Thoracic aorta (tissue), 2 donors: ENCODE measurements around the gene CLEC4A. TPM values are rescaled to one million over a fixed set of nuclear protein-coding genes. Genes with fewer than 3 reads are reported as not detected.

Experiments
- ATAC-seq: fragments of 150-250 bp; one replicate; pipeline ENCODE4 v1.8.0; 2017; ENCODE audit warnings: low read depth; ENCODE audit not compliant: insufficient number of reproducible peaks, low FRiP score
- DNase-seq: peaks from one replicate; pipeline ENCODE4 v3.0.0-alpha.2; 2020; ENCODE audit warnings: low spot score
- H3K27ac ChIP-seq, 2 donors: fragments of 200-600 bp; sonication (generic); 1 replicate in 1 of 2; 2 replicates in 1 of 2; pipeline ENCODE4 v1.5.1; 2016; ENCODE audit warnings: mild to moderate bottlenecking in 2 of 2, moderate library complexity in 2 of 2
- H3K27me3 ChIP-seq: fragments of 200-600 bp; sonication (generic); replicated peaks from 2 replicates; pipeline ENCODE4 v1.6.0; 2016; ENCODE audit warnings: mild to moderate bottlenecking; ENCODE audit not compliant: insufficient read depth
- H3K36me3 ChIP-seq: fragments of 200-600 bp; sonication (generic); one replicate; pipeline ENCODE4 v1.5.1; 2016
- H3K4me1 ChIP-seq, 2 donors: fragments of 200-600 bp; sonication (generic); 1 replicate in 1 of 2; 2 replicates in 1 of 2; pipeline versions ENCODE4 v1.5.1 to v1.6.0; 2016; ENCODE audit warnings: low read depth in 2 of 2, mild to moderate bottlenecking in 1 of 2; ENCODE audit not compliant: control insufficient read depth in 1 of 2
- H3K4me3 ChIP-seq: fragments of 200-600 bp; sonication (generic); 2 replicates; pipeline ENCODE4 v1.5.1; 2016; ENCODE audit warnings: mild to moderate bottlenecking
- H3K9me3 ChIP-seq: fragments of 200-600 bp; sonication (generic); 2 replicates; pipeline ENCODE4 v1.5.1; 2016
- total RNA-seq, 2 donors: library from RNA; depleted of rRNA; stranded (reverse); fragments of >200 nt; gene quantifications; one replicate each; pipeline versions ENCODE4 v1.1.0 to v1.2.3, GENCODE V29; 2016
- TF ChIP-seq, protein P1 (sequence below): fragments of 200-600 bp; sonication (generic); IDR thresholded peaks from one replicate; pipeline ENCODE4 v1.5.1; 2019; ENCODE audit warnings: antibody characterized with exemption

The CLEC4A gene
- total RNA-seq: 1 to 10 TPM; 4.2 to 5.1 TPM

- Histone ChIP-seq H3K4me3 (peak within 1 kb of the TSS; percentile 18), H3K9me3 (no peaks in the 10 kb centered on the region), H3K27me3 (no peaks in the 10 kb centered on the region), H3K27ac (no peak within 1 kb of the TSS), H3K36me3 (peaks cover 2% of the 10 kb centered on the region), H3K4me1 (no peaks in the 10 kb centered on the region)
- DNase-seq: no peak
- no peak for ATAC-seq
- TF ChIP-seq, protein P1, sequence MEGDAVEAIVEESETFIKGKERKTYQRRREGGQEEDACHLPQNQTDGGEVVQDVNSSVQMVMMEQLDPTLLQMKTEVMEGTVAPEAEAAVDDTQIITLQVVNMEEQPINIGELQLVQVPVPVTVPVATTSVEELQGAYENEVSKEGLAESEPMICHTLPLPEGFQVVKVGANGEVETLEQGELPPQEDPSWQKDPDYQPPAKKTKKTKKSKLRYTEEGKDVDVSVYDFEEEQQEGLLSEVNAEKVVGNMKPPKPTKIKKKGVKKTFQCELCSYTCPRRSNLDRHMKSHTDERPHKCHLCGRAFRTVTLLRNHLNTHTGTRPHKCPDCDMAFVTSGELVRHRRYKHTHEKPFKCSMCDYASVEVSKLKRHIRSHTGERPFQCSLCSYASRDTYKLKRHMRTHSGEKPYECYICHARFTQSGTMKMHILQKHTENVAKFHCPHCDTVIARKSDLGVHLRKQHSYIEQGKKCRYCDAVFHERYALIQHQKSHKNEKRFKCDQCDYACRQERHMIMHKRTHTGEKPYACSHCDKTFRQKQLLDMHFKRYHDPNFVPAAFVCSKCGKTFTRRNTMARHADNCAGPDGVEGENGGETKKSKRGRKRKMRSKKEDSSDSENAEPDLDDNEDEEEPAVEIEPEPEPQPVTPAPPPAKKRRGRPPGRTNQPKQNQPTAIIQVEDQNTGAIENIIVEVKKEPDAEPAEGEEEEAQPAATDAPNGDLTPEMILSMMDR: no peak
These were observed at the start of gene CLEC4A for GRCh38 chr12:8123124-8123912. TSS of gene CLEC4A (plus strand) at chr12:8123617. CDS start at chr12:8123879, 262 bp downstream.

- no peak overlapping the region for H3K27ac ChIP-seq
- H3K27me3 ChIP-seq: no peaks in the 10 kb centered on the region
- H3K4me1 ChIP-seq: peaks cover 6% of the 10 kb centered on the region in 2 donors
- no peaks in the 10 kb centered on the region for H3K9me3 ChIP-seq
- TF ChIP-seq, protein P1: no peak
- no peaks in the 10 kb centered on the region for H3K36me3 ChIP-seq
- no peak for DNase-seq
- H3K4me3 ChIP-seq: no peak overlapping the region
- ATAC-seq: no peak
These were observed 47.5 kb upstream of the CLEC4A start for GRCh38 chr12:8075935-8076334.

- H3K27me3 ChIP-seq: no peaks in the 10 kb centered on the region
- no peaks in the 10 kb centered on the region for H3K36me3 ChIP-seq
- H3K27ac ChIP-seq: no peak overlapping the region
- no peak for ATAC-seq
- no peak for DNase-seq
- TF ChIP-seq, protein P1: no peak
- no peaks in the 10 kb centered on the region for H3K9me3 ChIP-seq
- no peak overlapping the region for H3K4me3 ChIP-seq
- H3K4me1 ChIP-seq: peaks cover 8 to 10% of the 10 kb centered on the region in 2 donors
These were observed 47.1 kb upstream of the CLEC4A start for GRCh38 chr12:8076366-8076765.

GRCh38 chr12:8077207-8077606 lies 46.2 kb upstream of the CLEC4A start:
- DNase-seq: no peak
- no peaks in the 10 kb centered on the region for H3K9me3 ChIP-seq
- no peaks in the 10 kb centered on the region for H3K27me3 ChIP-seq
- no peak overlapping the region for H3K27ac ChIP-seq
- H3K4me3 ChIP-seq: no peak overlapping the region
- TF ChIP-seq, protein P1: no peak
- H3K36me3 ChIP-seq: no peaks in the 10 kb centered on the region
- ATAC-seq: no peak
- peaks cover 8 to 10% of the 10 kb centered on the region in 2 donors for H3K4me1 ChIP-seq

DNA sequence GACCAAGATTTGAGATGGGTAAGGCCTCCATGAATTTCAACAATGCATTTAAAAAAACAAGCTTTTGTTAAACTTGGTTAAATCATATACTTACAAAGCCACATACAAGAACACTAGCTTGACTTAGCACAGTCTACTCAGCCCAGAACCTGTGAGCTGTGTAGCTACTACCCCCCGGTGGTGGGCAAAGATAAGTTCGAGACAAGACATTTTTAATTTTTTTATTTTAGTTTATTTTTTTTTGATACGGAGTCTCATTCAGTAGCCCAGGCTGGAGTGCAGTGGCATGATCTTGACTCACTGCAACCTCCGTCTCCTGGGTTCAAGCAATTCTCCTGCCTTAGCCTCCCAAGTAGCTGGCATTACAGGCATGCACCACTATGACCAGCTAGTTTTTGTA lies 45.0 kb upstream of the CLEC4A start:
- Histone ChIP-seq H3K27ac (peak overlapping the region in 1 of 2 donors; percentile 24), H3K4me1 (peaks cover 13 to 17% of the 10 kb centered on the region in 2 donors), H3K9me3 (no peaks in the 10 kb centered on the region), H3K36me3 (no peaks in the 10 kb centered on the region), H3K27me3 (no peaks in the 10 kb centered on the region), H3K4me3 (no peak overlapping the region)
- ATAC-seq: no peak
- TF ChIP-seq, protein P1: peak; percentile 20
- DNase-seq: no peak
